GM21390 (cell line): ENCODE measurements around the gene WFIKKN1.
A peak's percentile ranks its signal among the peaks of the same experiment; 100 is the strongest.

ENCODE experiments used
- ATAC-seq: cut with Tn5 transposase; IDR thresholded peaks from one replicate; pipeline ENCODE4 v1.9.1; 2021; ENCODE audit not compliant: unreplicated experiment

The WFIKKN1 gene

DNA sequence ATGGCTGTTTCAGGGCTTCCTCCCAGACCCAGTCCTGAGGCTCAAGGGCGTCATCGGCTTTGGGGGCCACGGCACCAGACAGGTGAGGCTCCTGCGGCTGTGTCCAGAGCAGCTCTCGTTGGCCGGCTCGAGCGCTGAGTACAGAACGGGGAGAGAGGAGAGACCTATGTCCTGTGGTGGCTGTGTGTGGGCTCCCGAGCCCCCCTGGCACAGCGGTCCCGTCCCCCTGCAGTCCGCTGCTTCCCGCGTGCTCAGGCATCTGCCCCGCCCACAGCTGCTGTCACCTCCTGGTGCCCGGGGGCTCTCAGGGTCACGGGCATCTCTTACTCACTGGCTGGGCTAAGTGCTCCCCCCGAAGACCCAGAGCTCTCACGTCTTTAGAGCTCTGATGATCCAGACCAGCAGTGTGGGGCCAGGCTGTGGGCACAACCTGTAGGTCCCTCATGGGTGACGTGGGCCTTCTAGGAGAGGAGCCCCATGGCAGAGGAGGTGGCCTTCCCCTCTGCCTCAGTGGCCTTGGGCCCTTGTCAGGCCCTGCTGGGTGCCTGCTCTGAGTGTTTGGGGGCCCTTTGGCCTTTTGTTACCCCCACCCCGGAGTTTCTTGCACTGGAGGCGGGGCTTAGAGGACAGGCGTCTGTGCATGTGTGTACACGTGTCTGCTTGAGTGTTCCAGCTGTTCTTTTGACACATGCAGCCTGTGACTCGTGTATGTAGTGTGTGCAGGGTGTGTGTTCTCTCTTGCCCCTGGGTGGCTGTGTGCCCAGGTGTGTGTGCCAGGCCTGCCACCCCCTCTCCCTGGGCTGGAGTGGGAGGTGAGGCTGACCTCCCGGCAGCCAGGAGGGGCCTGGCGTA is 21.9 kb downstream of the WFIKKN1 start:
- no peak for ATAC-seq

DNA sequence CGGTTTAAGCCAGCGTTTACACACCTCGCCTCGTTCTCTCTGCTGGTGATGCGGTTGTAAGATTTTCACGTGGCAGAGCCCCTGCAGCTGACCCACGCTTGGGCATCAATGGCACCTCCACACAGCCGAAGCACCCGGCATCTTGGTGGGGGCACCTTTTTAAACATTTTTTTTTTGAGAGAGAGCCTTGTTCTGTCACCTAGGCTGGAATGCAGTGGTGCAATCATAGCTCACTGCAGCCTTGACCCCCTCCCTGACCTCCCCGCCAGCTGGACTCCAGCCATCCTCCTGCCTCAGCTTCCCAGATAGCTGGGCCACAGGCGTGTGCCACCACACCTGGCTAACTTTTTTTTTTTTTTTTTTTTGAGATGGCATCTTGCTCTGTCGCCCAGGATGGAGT is 23.2 kb downstream of the WFIKKN1 start:
- no peak for ATAC-seq

DNA sequence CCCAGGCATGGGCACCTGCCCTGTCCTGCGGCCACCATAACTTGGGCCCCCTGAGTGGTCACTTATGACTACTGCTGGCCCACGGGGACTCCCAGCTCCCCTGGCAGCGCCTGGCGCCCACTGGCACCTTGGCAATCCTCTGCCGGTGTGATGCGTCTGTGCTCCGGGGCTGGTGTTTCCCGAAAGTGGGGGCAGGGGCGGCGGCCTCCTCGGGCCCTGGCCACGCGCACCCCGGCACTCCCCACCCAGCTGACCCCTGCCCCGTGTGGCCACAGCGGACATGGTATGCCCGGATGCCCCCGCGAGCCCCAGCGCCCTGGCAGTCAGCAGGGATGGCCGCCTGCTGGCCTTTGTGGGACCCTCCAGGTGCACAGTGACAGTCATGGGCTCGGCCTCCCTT is 26.7 kb downstream of the WFIKKN1 start:
- ATAC-seq = no peak

DNA sequence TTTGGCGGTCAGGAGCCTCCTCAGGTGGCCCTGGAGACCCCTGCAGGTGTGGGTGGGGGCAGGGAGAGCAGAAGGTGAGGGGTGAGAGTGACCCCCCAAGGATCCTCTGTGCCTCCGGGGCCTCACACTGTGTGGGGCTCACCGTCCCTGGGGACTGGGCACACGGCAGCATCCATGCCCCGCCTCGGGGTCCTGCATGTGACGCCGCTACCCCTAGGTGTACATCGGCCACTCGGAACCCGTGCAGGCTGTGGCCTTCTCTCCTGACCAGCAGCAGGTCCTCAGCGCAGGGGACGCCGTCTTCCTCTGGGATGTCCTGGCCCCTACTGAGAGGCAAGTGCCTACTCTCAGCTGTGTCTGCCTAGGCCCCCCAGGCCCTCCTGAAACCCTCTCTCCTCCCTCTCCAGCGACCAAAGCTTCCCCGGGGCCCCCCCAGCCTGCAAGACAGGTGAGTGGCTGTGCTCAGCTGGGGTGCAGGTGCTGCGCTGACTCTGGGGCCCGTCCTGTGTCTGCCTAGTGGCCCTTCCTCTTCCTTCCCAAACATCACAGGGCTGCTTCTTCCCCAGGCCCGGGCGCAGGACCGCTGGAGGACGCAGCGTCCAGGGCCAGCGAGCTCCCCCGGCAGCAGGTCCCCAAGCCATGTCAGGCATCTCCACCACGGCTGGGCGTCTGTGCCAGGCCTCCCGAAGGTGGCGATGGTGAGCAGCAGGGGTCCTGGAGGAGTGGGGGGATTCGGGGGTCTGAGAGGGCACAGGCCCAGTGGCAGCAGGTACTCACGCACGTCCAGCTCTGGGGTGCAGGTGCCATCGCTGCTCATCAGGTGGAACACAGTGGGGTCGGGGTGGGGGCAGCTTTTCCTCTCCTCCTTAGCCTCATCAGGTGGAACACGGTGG is 28.1 kb downstream of the WFIKKN1 start:
- no peak for ATAC-seq

DNA sequence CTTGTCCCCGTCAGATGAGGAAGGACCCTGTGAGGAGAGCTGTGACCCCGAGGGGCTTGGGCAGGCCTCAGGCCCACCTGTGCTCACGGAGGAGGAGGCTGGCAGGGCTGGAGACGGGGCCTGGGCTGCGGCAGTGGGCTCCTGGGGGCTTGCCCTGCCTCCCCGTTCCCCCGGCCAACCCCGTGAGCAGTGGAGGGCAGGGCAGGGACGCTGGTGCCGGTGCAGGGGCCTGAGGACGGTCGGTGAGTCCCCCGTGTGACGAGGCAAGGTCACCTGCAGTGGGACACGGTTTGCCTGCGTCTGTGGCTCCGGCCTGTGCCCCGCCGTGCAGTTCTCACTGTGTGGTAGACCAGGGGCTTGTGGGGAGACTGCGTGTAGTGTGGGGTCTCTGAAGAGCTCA is 28.8 kb downstream of the WFIKKN1 start:
- ATAC-seq = no peak

DNA sequence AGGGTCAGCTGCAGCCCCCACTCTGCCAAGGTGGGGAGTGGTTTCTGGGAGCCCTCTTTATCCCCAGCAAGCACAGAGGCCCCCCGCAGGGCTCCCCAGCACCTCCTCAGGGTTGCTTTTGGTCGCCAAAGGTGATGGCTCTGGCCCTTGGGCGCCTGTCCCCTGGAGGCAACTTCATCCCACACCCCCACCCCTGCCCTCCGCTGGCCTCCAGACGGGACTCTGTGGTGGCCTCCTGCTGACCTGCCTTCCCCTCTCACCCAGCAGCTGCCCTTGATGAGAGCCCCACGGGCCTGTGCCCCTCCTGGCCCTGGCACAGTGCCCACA is 29.3 kb downstream of the WFIKKN1 start:
- no peak for ATAC-seq

DNA sequence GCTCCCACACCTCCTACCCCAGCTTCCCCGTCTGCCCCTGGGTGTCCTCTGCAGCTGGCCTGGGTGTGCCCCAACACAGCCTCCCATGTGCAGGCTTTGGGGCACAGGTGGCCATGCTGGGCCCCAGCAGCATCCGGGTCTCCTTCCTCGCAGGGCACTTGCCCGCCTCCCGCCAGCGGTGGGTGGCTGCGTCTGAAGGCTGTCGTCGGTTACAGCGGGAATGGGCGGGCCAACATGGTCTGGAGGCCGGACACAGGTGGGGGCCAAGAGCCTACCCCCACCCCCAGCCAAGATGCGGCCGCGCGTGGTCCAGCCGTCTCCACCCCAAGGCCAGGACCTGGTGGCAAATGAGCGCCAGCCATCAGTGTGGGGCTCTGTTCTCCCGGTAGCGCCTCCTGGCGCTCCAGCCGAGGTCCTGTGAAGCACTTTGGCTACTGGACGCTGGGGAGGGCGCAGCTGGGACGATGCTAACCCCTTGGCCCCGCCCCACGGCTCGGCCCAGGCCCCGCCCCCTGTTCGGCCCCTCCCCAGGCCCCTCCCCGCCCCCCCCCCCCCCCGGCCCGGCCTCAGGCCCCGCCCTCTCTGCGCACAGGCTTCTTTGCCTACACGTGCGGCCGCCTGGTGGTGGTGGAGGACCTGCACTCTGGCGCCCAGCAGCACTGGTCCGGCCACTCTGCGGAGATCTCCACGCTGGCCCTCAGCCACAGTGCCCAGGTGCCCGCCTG is 29.8 kb downstream of the WFIKKN1 start:
- ATAC-seq = peak; percentile 46

DNA sequence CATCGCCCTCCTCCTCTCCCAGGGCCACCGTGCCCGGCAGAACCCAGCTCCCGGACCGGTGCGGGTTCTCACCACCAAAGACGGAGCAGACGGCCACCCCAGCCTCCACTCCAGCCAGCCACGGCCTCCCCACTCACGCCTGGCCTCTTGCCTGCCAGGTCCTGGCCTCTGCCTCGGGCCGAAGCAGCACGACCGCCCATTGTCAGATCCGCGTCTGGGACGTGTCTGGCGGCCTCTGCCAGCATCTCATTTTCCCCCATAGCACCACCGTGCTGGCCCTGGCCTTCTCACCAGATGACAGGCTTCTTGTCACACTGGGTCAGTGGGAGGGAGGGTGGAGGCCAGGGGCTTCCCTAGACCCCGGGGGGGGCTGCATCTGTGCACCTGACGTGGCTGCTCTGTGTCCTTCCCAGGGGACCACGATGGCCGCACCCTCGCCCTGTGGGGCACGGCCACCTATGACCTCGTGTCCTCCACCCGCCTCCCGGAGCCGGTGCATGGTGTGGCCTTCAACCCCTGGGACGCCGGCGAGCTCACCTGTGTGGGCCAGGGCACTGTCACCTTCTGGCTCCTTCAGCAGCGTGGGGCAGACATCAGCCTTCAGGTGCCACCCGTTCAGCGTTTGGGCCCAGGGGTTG is 30.5 kb downstream of the WFIKKN1 start:
- ATAC-seq = no peak

DNA sequence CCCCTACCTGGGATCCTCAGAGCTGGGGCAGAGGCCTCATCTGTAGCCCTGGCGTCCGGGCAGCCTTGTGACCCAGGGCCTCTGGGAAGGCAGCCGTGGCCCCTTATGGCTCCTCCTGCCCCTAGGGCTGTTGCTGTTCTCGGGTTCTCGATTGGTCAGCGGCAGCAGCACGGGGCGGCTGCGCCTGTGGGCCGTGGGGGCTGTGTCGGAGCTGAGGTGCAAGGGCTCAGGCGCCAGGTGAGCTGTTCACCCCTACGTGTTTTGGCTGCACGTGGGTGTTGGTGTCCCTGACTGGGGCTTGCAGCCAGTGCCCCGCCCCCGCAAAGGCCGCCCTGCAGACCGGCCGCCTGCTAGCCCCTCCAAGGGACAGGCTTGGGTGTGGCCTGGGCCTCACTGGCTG is 31.3 kb downstream of the WFIKKN1 start:
- ATAC-seq = no peak

DNA sequence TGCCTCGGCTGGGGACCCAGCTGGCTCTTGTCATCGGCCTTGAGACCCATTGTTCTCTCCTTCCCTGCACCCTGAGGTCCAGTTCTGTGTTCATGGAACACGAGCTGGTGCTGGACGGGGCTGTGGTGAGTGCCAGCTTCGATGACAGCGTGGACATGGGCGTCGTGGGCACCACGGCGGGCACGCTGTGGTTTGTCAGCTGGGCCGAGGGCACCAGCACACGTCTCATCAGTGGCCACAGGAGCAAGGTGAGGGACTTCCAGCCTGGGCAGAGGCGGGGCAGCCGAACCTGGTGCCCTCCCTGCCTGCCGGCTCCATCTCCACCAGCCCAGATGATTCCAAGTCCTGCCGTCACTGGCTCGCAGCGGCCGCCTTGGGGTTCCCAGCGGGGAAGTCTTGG is 31.8 kb downstream of the WFIKKN1 start:
- no peak for ATAC-seq

DNA sequence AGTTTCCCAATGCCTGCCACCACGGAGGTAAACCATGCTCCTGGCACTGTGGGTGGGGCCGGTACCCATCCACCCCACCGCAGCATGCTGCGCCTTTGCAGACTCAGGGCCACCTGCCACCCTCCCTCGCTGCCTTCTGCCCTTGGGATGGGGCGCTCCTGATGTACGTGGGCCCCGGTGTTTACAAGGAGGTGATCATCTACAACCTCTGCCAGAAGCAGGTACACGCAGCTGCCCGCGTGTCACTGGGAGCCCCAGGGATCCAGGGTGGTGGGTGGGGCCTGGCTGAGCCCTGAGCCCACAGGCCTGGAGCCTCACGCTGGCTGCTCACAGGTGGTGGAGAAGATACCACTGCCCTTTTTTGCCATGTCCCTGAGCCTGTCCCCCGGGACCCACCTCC is 35.8 kb downstream of the WFIKKN1 start:
- ATAC-seq = no peak

DNA sequence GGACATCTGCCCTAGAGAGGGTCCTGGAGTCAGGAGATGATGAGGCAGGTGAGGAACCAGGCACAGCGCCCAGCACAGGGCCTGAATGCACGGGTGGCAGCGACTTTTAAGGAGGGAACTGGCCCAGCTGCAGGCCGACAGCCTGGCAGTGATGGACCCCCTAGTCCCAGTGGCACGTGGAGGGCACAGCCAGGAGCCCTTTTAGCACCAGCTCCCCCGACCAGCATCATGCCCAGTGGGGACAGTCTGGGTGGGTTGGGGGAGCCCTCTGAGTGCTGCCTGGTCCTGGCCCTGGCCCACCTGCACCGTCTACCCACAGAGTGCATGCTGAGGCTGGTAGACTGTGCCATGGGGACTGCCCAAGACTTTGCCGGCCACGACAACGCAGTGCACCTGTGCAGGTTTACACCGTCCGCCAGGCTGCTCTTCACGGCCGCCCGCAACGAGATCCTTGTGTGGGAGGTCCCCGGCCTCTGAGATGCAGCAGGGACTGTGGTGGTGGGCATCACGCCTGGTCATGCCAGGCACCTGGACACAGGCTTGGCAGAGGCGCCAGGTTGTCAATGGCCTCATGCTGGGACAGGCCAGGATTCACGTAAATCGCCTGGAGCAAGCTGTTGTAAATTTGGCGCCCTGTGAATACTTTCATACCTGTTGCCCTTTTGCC is 36.5 kb downstream of the WFIKKN1 start:
- no peak for ATAC-seq

DNA sequence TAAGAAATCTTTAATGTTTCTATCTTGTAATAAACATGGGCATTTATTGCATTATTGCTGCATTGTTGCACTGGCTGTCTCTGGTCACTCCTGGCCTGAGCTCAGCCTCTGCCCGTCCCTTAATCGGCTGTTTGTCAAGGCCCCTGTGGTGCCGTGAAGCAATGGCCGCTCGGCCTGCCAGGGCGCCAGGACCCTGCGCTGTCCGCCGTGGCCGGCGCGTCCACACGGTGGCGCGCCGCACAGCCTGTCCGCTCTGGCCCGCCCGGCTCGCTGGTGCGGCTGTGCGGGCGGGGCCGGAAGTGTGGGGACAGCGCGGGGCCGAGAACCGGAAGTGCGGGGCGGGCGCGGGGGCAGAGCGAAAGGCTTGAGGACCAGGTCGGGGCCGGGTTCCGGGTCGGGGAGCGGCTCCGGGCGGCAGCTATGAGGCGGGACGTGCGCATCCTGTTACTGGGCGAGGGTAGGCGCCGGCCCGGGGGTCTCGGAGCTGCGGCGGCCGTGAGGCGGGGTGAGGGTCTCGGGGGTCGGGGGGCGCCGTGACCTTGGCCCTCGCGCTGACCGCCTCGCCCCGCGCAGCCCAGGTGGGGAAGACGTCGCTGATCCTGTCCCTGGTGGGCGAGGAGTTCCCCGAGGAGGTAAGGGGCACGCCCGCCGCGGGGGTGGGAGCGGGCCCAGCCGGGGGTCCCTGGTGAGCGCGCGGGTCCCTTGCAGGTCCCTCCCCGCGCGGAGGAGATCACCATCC is 37.2 kb downstream of the WFIKKN1 start, which contains the start of gene RHOT2:
TSS of gene RHOT2 (plus strand) at position 353 of the 739 bp plus-strand sequence. CDS start at position 421, 68 bp downstream.
- peak; percentile 82 for ATAC-seq

DNA sequence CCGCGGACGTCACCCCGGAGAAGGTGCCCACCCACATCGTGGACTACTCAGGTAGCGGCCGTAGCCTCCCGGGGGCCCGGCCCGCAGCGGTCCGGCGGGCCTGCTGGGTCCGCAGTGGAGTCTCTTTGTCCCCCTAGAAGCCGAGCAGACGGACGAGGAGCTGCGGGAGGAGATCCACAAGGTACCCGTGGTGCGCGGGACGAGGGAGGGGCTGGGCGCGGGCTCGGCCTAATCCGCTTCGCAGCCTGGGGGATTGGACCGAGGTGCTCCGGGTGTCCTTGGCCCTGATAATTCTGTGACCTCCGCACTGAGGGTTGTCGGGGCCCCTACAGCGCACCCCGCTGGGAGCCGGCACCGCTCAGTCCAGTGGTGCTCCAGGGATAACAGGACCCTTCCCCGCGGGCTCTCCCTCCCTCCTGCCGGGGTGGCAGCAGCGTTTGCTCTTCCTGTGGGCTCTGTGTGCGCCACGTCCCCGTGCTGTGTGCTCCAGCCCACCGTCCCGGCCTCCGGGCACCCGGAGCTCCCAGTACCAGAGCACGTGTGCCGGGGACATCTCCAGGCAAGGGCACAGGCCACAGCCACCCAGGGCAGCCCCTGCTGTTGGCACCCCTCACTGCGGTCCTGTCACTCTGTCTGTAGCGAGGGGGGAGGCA is 37.9 kb downstream of the WFIKKN1 start:
- ATAC-seq = no peak

DNA sequence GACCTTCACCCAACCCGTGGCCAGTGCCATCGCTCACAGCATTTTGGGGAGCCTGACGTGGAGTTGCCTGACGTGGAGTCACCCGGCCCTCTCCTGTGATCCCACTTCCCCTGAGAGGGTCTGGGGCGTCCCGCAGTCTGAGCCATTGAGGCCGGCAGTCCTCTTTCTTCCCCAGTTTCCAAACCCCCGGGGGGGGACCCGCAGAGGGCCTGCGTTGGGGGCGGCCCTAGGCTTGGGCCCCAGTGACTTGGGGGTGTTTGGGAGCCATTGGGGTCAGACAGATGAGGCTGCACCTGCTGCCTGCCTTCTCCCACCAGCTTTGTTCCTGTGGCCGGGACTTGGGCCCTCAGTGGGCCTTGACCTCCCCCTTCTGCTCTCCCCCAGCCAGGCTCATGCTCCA is 38.9 kb downstream of the WFIKKN1 start:
- no peak for ATAC-seq

DNA sequence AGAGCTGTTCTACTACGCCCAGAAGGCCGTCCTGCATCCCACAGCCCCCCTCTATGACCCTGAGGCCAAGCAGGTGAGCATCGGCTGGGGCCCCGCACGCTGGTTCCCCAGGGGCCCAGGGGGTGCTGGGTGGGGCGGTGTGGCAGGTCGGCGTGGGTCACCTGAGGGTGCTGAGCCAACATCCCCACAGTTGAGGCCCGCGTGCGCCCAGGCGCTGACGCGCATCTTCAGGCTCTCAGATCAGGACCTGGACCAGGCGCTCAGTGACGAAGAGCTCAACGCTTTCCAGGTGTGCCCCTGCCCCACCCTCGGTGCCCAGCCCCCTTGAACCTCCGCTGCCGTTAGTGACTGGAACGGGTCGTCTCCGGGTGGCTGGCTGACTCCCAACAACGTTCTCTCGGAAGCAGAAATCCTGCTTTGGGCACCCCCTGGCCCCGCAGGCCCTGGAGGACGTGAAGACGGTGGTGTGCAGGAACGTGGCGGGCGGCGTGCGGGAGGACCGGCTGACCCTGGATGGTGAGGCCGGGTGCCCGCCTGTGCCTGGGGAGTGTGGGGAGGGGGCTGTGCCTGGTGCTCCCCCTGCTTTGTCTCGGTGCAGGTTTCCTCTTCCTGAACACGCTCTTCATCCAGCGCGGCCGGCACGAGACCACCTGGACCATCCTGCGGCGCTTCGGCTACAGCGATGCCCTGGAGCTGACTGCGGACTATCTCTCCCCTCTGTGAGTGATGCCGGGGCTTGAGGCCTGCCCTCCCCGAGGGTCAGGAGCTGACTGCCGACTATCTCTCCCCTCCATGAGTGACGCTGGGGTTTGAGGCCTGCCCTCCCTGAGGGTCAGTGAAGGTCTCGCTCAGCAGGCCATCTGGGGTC is 39.9 kb downstream of the WFIKKN1 start:
- ATAC-seq = no peak

DNA sequence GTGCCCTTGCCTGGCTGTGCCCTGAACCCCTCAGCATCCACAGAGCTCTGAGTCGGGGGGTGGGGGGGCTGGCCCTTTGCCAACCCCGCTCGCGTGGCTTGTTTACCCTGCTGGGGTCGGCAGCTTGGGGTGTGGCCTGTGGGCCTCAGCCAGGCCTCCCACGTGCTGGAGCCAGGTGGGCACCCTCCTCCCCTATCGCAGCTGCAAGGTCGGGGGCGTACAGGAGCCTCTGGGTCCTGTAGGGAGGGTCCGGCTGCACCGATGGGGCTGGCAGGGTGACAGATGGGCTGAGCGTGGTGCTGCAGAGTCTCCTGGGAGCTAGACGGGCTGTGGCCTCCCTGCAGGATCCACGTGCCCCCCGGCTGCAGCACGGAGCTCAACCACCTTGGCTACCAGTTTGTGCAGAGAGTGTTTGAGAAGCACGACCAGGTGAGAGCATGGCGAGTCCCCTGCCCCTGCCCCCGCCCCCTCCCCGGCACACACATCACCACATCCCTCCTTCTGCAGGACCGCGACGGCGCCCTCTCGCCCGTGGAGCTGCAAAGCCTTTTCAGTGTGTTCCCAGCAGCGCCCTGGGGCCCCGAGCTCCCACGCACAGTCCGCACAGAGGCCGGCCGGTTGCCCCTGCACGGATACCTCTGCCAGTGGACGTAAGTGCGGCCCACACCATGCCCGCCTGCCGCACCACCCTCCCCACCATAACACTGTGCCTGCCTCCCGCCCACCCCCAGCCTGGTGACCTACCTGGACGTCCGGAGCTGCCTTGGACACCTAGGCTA is 40.8 kb downstream of the WFIKKN1 start:
- ATAC-seq = no peak

DNA sequence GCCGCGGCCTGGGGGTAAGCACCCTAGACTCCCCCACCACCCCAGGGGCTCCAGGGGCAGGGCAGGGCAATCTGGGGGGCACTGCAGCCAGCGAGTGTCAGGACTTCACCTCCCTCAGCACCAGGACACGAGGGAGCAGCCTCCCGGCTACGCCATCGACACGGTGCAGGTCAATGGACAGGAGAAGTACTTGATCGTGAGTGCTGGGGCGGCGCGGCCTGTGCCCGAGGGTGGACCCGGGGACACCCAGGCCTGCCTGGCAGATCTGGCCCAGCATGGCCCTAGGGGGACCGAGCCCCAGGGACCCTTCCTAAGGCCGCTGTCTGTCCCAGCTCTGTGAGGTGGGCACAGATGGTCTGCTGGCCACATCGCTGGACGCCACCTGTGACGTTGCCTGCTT is 41.6 kb downstream of the WFIKKN1 start:
- no peak for ATAC-seq
